GM10248 (cell line): ENCODE measurements around the gene BTRC.

Source experiments
- CTCF ChIA-PET: fragments of 300-600 bp; sonication (Branson Sonifier 250); formaldehyde crosslinking; extraction: SDS; loops from one replicate; lab custom pipeline; 2021; ENCODE audit warnings: antibody characterized with exemption; lab: Yijun Ruan, JAX
- POLR2A ChIA-PET: fragments of 350-650 bp; sonication (Branson Sonifier 250); formaldehyde crosslinking; extraction: SDS; loops from one replicate; lab custom pipeline; 2020; ENCODE audit warnings: antibody characterized with exemption; lab: Yijun Ruan, JAX
- DNase-seq: peaks from one replicate; pipeline ENCODE4 v3.0.0; 2012; ENCODE audit errors: extremely low spot score
- TF ChIP-seq, protein P1 (sequence below): IDR thresholded peaks from 2 replicates; pipeline ENCODE4 v1.5.1; 2012; ENCODE audit warnings: mild to moderate bottlenecking, low read depth; ENCODE audit errors: extremely low read depth, missing control alignments, control extremely low read depth

The BTRC gene

GRCh38 chr10:101571271-101571925 lies 217.4 kb downstream of the BTRC start:
- ChIA-PET CTCF (interaction anchor here (0.6 to 7.1 kb wide), 31 partner anchors 11 to 528 kb away, joined by 3 to 116 read pairs (median 6); partner anchors contain the start of genes DPCD and POLL), POLR2A (no interaction called here)
- TF ChIP-seq, protein P1, sequence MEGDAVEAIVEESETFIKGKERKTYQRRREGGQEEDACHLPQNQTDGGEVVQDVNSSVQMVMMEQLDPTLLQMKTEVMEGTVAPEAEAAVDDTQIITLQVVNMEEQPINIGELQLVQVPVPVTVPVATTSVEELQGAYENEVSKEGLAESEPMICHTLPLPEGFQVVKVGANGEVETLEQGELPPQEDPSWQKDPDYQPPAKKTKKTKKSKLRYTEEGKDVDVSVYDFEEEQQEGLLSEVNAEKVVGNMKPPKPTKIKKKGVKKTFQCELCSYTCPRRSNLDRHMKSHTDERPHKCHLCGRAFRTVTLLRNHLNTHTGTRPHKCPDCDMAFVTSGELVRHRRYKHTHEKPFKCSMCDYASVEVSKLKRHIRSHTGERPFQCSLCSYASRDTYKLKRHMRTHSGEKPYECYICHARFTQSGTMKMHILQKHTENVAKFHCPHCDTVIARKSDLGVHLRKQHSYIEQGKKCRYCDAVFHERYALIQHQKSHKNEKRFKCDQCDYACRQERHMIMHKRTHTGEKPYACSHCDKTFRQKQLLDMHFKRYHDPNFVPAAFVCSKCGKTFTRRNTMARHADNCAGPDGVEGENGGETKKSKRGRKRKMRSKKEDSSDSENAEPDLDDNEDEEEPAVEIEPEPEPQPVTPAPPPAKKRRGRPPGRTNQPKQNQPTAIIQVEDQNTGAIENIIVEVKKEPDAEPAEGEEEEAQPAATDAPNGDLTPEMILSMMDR: no peak
- DNase-seq: no peak

- no peak for DNase-seq
- ChIA-PET CTCF (interaction anchor here (0.7 to 7.1 kb wide), 8 partner anchors 12 to 357 kb away, joined by 3 to 116 read pairs (median 16); partner anchors contain the start of genes DPCD and POLL), POLR2A (no interaction called here)
- TF ChIP-seq, protein P1: no peak
These were observed 218.2 kb downstream of the BTRC start for GRCh38 chr10:101572126-101572525.

DNA sequence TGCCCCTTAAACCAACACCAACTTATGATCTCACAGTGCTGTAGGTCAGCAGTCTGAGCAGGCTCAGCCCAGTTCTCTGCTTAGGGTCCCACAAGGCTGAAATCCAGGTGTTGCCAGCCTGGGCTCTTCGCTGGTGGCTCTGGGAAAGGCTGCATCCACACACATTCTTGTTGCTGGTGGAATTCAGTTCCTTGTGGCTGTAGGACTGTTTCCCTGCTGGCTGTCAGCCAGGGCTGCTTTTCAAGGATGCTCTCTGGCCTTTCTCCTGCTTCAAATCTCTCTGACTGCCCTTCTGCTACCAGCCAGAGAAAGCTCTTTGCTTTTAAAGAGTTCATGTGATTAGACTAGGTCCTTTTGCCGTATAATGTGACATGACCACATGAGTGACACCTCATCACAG lies 218.8 kb downstream of the BTRC start:
- DNase-seq: no peak
- ChIA-PET POLR2A (no interaction called here), CTCF (interaction anchor here (0.7 to 7.1 kb wide), 3 partner anchors 11 to 358 kb away, joined by 3 to 116 read pairs (median 103); partner anchors contain the start of genes DPCD and POLL)
- TF ChIP-seq, protein P1: no peak

- POLR2A ChIA-PET: no interaction called here
These were observed 220.2 kb downstream of the BTRC start for GRCh38 chr10:101573885-101574753.

DNA sequence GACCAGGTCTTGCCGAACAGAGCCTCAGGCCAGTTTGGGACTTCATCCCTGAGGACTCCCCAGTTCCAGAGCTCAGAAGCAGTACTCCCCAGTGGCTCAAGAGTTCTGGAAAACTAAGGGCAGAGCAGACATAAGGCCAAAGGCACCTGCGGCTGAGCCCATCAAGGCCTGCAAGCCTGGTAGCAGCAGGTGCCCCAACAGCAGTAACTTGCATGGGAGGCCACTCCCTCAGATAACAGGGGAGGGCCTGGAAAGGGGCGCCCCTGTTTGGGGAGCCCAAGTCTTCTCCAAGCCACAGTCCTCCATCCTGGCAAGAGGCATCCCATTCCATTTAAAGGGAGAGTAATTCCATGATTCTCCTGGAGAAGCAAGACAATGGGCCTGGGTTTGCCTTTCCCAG lies 221.1 kb downstream of the BTRC start:
- TF ChIP-seq, protein P1: no peak

More at GRCh38 chr10:101573885-101574753, 220.2 kb downstream of the BTRC start:
- CTCF ChIA-PET: interaction anchor here (7.0 to 7.1 kb wide), 2 partner anchors 10 to 359 kb away, joined by 103 to 116 read pairs; partner anchors contain the start of genes DPCD and POLL
- DNase-seq: no peak
- TF ChIP-seq, protein P1: no peak

DNA sequence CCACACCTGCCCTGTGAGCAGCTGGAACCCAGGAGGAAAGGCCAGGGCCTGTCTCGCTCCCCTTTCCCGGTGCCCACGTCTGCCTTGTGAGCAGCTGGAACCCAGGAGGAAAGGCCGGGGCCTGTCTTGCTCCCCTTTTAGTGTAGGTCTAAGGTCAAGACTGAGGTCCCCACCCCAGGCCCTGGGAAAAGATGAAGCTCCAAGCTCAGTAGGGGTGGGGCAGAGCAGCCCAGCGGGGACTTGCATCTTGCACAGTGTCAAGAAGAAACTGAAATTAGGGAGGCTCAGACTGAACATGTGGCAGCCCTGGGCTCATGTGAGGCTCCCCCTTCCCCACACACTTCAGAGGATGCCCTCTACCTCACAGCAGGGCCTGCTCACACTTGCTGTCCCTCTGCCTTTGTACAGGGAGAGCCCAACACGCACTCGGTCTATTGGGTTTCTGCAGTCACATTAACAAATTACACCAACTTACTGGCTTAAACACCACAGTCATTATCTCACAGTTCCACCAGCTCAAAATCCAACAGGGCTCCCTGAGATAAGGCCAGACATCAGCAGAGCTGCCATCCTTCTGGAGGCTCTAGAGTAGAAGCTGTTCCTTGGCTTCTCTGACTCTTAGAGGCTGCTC lies 221.7 kb downstream of the BTRC start:
- ChIA-PET POLR2A (no interaction called here), CTCF (interaction anchor here (1.2 to 2.9 kb wide), 3 partner anchors 10 to 362 kb away, joined by 3 to 10 read pairs (median 4); no protein-coding TSS in a partner anchor)
- TF ChIP-seq, protein P1: no peak
- no peak for DNase-seq

More for the DNA sequence above, 221.1 kb downstream of the BTRC start:
- ChIA-PET CTCF (interaction anchor here (2.9 kb wide), 1 partner anchor 361 kb away, joined by 10 read pairs; no protein-coding TSS in a partner anchor), POLR2A (no interaction called here)
- DNase-seq: no peak
